Hepatocyte (in vitro differentiated cells): ENCODE measurements around the gene SIX4.

ENCODE experiments used
- EZH2 ChIP-seq: fragments of 200-600 bp; sonication (generic); IDR thresholded peaks from 2 replicates; pipeline ENCODE4 v1.6.1; 2016; ENCODE audit warnings: antibody characterized with exemption, mild to moderate bottlenecking, borderline replicate concordance
- EZH2phosphoT487 ChIP-seq: fragments of 200-600 bp; sonication (generic); IDR thresholded peaks from one replicate; pipeline ENCODE4 v1.6.1; 2018; ENCODE audit warnings: antibody characterized with exemption, mild to moderate bottlenecking, low read depth, moderate library complexity; ENCODE audit not compliant: unreplicated experiment, severe bottlenecking
- TF ChIP-seq, protein P1 (sequence below): fragments of 200-600 bp; sonication (generic); IDR thresholded peaks from 2 replicates; pipeline ENCODE4 v1.5.1; 2016; ENCODE audit warnings: antibody characterized with exemption, mild to moderate bottlenecking; ENCODE audit not compliant: poor library complexity

DNA sequence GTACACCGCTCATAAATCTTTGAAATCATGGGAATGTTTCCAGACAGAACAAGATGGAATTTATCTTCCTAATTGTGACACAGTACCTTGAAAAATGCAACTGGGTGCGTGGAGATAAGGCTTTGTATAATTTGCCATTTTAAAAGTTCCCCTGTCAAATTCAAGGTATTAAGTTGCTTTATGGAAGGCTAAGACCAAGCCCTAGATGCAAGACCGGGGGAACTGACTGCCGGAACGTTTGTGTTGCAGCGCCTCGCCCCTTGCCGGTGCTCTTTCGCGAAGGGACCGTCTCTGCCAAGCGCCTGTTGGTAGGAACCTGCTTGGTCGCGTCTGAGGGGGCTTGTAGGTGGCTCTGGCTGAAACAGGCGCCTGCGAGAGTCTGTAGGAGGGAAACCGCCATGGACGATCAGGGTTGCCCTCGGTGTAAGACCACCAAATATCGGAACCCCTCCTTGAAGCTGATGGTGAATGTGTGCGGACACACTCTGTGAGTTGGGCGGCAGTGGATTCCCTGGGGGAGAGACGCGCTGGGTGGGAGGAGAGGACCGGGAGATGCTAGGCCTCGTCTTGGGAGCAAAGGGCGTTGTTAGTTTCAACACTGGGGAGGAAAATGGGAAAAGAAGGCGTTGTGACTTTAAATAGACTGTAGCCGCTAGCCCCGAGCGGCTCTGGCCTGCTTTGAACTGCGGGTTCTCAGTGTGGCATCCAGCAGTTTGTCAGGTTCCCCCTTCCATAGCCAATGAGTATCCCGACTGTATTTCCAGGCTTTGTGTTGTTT, 10.5 kb upstream of the SIX4 start, which contains the start of gene MNAT1:
- TF ChIP-seq, protein P1, sequence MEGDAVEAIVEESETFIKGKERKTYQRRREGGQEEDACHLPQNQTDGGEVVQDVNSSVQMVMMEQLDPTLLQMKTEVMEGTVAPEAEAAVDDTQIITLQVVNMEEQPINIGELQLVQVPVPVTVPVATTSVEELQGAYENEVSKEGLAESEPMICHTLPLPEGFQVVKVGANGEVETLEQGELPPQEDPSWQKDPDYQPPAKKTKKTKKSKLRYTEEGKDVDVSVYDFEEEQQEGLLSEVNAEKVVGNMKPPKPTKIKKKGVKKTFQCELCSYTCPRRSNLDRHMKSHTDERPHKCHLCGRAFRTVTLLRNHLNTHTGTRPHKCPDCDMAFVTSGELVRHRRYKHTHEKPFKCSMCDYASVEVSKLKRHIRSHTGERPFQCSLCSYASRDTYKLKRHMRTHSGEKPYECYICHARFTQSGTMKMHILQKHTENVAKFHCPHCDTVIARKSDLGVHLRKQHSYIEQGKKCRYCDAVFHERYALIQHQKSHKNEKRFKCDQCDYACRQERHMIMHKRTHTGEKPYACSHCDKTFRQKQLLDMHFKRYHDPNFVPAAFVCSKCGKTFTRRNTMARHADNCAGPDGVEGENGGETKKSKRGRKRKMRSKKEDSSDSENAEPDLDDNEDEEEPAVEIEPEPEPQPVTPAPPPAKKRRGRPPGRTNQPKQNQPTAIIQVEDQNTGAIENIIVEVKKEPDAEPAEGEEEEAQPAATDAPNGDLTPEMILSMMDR, result no peak
- TF ChIP-seq EZH2 (peak; percentile 25), EZH2phosphoT487 (no peak)
